HepG2 (cell line): ENCODE results near the gene HEATR1. TPM values are rescaled to one million over a fixed set of nuclear protein-coding genes. Genes with fewer than 3 reads are reported as not detected.

Experiments used
- E2F2 ChIP-seq: sonication (generic); formaldehyde crosslinking; IDR thresholded peaks from 2 replicates; pipeline ENCODE4 v1.4.0; 2020; ENCODE audit warnings: missing genetic modification reagents, borderline replicate concordance
- ETV5 ChIP-seq: IDR thresholded peaks from 2 replicates; pipeline ENCODE4 v1.6.1; 2018; ENCODE audit warnings: missing biosample characterization, missing genetic modification reagents, inconsistent platforms, borderline replicate concordance
- HNRNPUL1 ChIP-seq: fragments of 200-400 bp; formaldehyde crosslinking; IDR thresholded peaks from 2 replicates; pipeline ENCODE4 v1.6.1; 2017; ENCODE audit warnings: low read depth, mild to moderate bottlenecking, low read length, moderate library complexity
- IRF9 ChIP-seq: sonication (generic); formaldehyde crosslinking; IDR thresholded peaks from 2 replicates; pipeline ENCODE4 v1.8.0; 2022; ENCODE audit warnings: missing genetic modification reagents, mild to moderate bottlenecking, borderline replicate concordance
- KDM6A ChIP-seq: IDR thresholded peaks from 2 replicates; pipeline ENCODE4 v1.6.1; 2016; ENCODE audit warnings: low read depth
- LCORL ChIP-seq, 2 experiments: fragments of 450-650 bp in 1 of 2; sonication (generic) in 1 of 2; formaldehyde crosslinking in 1 of 2; IDR thresholded peaks; 2 replicates each; pipeline versions ENCODE4 v1.5.0 to v1.6.1; 2017 to 2020; ENCODE audit warnings: antibody characterized with exemption in 1 of 2, missing genetic modification reagents in 1 of 2
- MED1 ChIP-seq: sonication (generic); formaldehyde crosslinking; IDR thresholded peaks from 2 replicates; pipeline ENCODE4 v1.4.0; 2020; ENCODE audit warnings: missing genetic modification reagents
- MXD4 ChIP-seq: IDR thresholded peaks from 2 replicates; pipeline ENCODE4 v1.6.1; 2016; ENCODE audit warnings: mild to moderate bottlenecking, missing biosample characterization, missing genetic modification reagents
- ONECUT2 ChIP-seq: sonication (generic); formaldehyde crosslinking; IDR thresholded peaks from 2 replicates; pipeline ENCODE4 v1.4.0; 2020; ENCODE audit warnings: missing genetic modification reagents
- PHF5A ChIP-seq: IDR thresholded peaks from one replicate; pipeline ENCODE4 v1.6.1; 2018; ENCODE audit warnings: low read depth, missing genetic modification reagents; ENCODE audit not compliant: unreplicated experiment
- PITX1 ChIP-seq: sonication (generic); formaldehyde crosslinking; IDR thresholded peaks from 2 replicates; pipeline ENCODE4 v1.5.1; 2020; ENCODE audit warnings: mild to moderate bottlenecking, missing genetic modification reagents
- RORA ChIP-seq: sonication (generic); formaldehyde crosslinking; IDR thresholded peaks from 2 replicates; pipeline ENCODE4 v1.5.0; 2020; ENCODE audit warnings: mild to moderate bottlenecking, missing genetic modification reagents, moderate library complexity
- SMC3 ChIP-seq: IDR thresholded peaks from 2 replicates; pipeline ENCODE4 v1.6.1; 2011; ENCODE audit warnings: low read length, improper control_type of control experiment
- ZBTB1 ChIP-seq: sonication (generic); formaldehyde crosslinking; IDR thresholded peaks from 2 replicates; pipeline ENCODE4 v1.4.0; 2020; ENCODE audit warnings: missing genetic modification reagents, borderline replicate concordance
- ZNF234 ChIP-seq: sonication (generic); formaldehyde crosslinking; conservative IDR thresholded peaks from 2 replicates; pipeline ENCODE4 v1.5.1; 2020; ENCODE audit warnings: mild to moderate bottlenecking, missing genetic modification reagents
- ZNF281 ChIP-seq: sonication (generic); formaldehyde crosslinking; IDR thresholded peaks from 2 replicates; pipeline ENCODE4 v1.4.0; 2020; ENCODE audit warnings: missing genetic modification reagents, borderline replicate concordance
- ZNF333 ChIP-seq: sonication (generic); formaldehyde crosslinking; IDR thresholded peaks from 2 replicates; pipeline ENCODE4 v1.4.0; 2020; ENCODE audit warnings: mild to moderate bottlenecking, missing genetic modification reagents, borderline replicate concordance
- ZNF335 ChIP-seq: sonication (generic); formaldehyde crosslinking; IDR thresholded peaks from 2 replicates; pipeline ENCODE4 v1.4.0; 2020; ENCODE audit warnings: missing genetic modification reagents
- ZNF441 ChIP-seq: sonication (generic); formaldehyde crosslinking; IDR thresholded peaks from 2 replicates; pipeline ENCODE4 v1.7.0; 2021; ENCODE audit warnings: missing genetic modification reagents, borderline replicate concordance
- ZNF800 ChIP-seq: sonication (generic); formaldehyde crosslinking; IDR thresholded peaks from 2 replicates; pipeline ENCODE4 v1.4.0; 2020; ENCODE audit warnings: missing genetic modification reagents
- polyA plus RNA-seq, 8 experiments: library from polyadenylated mRNA; depleted of rRNA in 3 of 8; stranded (reverse) in 7 of 8; unstranded in 1 of 8; fragments of >200 nt; fragmentation: Illumina TruSeq in 4 of 8; extraction: Trizol in 4 of 8; gene quantifications; 2 replicates each; pipeline versions ENCODE4 v1.2.1 to v1.2.3, GENCODE V29; 2011 to 2016; ENCODE audit warnings: low read depth in 4 of 8, missing spikeins in 1 of 8, mixed read lengths in 1 of 8; ENCODE audit not compliant: insufficient read depth in 1 of 8
- total RNA-seq, 5 experiments: library from RNA; depleted of rRNA; stranded (reverse); fragments of >200 nt; fragmentation: Illumina TruSeq; extraction: Trizol; gene quantifications; 2 replicates each; pipeline ENCODE4 v1.2.3, GENCODE V29; 2016; ENCODE audit warnings: low read depth in 1 of 5

Gene HEATR1
- total and polyA plus RNA-seq, 2 of the 13 experiments (the other 11 are each of a cell fraction or from before 2014, with no cell fraction given): 10.2 to 45.8 TPM

GRCh38 chr1:236514703-236515442 lies 89.4 kb downstream of the HEATR1 start (continued):
- TF ChIP-seq ZNF281 (peak; percentile 72; the same call in 1 of the 2 replicates), HNRNPUL1 (no peak), KDM6A (0 out of 2 replicates have a peak, but pooled peaks have one; percentile 41), E2F2 (CRISPR knock-in tag) (no peak), SMC3 (no peak; the same call in 1 of the 2 replicates), ZNF335 (CRISPR knock-in tag) (no peak), ZNF234 (CRISPR knock-in tag) (no peak), MED1 (peak; percentile 93), MXD4 (CRISPR knock-in tag) (0 out of 2 replicates have a peak, but pooled peaks have one; percentile 9), ZNF441 (no peak), PHF5A (CRISPR knock-in tag) (no peak), ONECUT2 (CRISPR knock-in tag) (0 out of 2 replicates have a peak, but pooled peaks have one; percentile 6), PITX1 (peak; percentile 94), IRF9 (CRISPR knock-in tag) (no peak), LCORL (IDR thresholded peaks at IDR 0.05) (peak; percentile 75), LCORL (CRISPR knock-in tag; IDR thresholded peaks at IDR 0.05) (no peak; the same call in 1 of the 2 replicates), ZNF800 (CRISPR knock-in tag) (no peak), RORA (CRISPR knock-in tag) (no peak), ZBTB1 (CRISPR knock-in tag) (no peak), ZNF333 (CRISPR knock-in tag) (no peak), ETV5 (CRISPR knock-in tag) (peak; percentile 32; the same call in 1 of the 2 replicates)
